ENCODE measurements around the gene TSPOAP1.
A peak's percentile ranks its signal among the peaks of the same experiment; 100 is the strongest.

TSPOAP1 gene

DNA sequence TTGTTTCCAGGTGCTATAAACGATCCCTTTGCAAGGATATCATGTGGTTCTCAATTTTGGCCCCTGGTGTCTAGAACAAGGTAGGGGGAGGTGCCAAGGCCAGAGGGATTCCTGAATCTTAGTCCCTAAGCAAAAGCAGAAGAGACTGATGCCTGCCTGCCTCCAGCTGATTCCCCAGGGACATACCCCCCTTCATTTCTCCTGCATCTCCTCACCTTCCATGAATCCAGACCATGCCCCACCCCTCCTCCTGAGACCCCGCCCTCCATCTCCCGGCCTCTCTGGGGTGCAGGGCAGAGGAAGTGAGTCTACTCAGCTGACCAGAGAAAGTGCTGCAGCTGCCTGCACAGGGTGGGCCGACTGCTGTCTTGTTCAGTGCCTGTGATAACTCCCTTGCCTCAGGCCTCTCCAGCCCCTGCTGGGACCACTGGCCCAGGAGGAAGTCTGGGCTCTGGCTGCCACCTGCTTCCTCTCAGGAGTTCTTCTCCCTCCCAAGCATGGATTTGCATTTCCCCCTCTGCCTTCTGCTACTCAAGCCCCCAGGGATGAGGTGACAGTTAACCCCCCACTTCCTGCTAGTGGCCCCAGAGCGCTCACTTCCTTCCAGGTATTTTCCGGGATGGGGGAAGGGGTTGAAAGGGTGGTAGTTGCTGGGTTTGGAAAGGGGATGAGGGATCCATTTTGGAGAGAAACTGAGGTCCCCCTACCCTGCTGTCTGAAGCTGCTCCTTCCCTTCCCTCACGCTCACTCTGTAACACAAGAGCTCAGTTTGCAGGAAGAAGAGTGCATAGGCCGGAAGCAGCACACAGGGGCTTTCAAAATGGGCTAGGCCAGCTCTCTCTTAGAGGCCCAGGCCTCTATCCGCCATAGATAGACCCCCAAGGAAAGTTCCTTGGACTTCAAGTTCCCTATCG, 10.5 kb upstream of the TSPOAP1 start:
- peak; percentile 64 for DNase-seq

DNA sequence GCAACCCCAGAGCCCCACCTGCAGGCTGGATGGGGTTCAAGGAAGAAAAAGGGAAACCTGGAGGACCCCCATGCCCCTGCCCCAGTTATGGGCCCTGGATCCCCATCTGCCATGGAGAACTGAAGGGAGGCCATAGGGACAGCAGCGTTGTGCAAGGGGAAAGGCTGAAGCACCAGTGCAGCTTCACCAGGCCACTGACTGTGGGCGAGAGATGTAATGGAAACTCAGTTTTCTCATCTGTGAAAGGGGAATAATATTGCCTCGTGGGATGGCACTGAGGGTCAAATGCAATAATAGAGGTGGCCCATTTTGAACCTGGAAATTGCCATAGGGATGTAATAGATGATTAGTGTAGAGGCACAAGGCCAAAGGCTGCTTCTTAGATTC, 9.9 kb upstream of the TSPOAP1 start:
- peak; percentile 42 for DNase-seq

DNA sequence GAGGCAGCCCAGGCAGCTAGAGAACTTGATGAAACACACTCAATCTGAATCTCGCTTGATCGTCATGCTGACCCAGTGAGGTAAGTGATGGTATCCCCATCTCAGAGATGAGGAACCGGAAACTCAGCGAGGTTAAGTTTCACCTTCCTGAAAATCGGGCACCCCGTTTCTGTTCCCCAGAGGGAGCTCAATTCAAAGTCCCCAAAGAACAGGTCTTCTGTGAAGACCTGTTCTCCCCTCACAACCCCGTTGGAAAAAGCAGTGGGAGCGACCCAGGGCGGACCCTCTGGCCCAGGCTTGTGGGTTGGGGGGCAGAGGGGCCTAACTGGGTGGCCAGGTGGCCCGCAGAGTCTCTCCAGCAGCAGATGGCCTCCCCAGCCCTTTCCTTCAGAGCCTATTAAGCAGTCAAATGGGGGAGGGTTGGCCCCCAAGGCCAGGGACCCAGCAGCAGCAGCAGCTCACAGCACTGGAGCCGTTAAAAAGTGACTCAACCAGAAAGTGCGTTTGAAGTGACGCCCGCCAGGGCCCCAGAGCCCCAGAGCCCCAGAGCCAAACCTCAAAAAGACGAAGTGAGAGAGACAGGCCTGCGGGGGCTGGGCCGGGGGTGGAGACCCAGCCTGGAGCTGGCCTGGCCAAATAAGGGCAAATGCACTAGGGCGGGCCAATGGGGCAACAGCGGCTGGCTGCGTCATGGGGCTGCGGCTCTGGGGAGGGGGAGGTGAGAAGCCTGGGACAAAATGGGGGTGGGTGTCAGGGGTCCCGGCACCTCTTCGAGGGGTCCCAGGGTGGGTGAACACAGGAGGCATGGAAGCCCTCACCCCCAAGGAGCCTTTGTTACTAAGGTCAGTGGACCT, 9.2 kb upstream of the TSPOAP1 start:
- DNase-seq, result peak; percentile 91

DNA sequence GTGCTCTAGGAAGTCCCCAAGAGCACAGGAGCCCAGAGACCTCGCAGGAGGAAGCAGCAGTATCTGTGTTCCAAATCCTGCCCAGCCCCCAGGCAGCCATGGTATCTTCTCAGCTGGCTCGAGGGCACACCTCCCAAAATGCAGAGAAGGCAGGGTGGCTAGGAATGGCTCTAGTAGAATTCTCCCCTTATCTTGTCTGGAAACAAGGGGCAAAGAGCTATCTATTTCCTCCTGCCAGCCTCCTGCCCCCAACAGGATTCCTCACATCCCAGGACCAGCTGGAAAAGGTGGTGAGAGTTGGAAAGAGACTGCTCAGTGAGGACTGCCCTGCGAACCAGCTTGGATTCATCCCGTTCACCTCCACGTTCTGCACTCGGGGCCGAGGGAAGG, 8.6 kb upstream of the TSPOAP1 start:
- DNase-seq, result peak; percentile 52

DNA sequence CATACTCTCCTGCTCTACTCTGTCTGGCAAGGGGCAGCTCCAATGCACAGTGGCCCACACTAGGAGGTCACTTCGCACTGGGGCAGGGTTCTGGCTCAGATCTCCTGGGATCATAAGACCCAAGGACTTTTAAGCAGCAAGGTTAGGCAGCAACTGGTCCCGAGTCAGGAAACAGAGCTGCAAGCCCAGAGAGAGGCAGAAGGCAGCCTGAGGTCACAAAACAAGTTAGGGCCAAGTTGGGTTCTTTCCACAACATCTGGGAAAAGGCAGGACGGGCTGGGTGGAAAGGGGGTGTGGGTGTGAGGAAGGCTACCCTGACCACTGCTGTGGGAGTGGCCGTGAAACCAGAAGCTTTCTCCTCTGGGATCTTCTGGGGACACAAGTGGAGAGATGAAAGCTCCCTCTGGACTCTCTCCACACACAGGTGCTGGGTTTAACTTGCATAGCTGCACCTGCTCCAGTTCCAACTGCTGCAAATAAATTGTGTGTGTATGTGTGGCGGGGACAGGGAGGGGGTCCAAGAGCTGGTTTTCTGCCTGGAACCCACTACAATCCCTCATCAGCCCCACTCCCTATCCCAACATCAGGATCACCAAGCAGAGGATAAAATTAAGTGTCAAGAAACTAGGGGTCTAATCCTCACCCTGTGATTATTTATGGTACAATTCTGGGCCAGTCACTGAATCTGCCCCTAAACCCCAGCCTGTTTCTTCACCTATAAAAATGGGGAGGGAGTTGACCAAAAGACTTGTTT, 8.0 kb upstream of the TSPOAP1 start:
- DNase-seq, result no peak

DNA sequence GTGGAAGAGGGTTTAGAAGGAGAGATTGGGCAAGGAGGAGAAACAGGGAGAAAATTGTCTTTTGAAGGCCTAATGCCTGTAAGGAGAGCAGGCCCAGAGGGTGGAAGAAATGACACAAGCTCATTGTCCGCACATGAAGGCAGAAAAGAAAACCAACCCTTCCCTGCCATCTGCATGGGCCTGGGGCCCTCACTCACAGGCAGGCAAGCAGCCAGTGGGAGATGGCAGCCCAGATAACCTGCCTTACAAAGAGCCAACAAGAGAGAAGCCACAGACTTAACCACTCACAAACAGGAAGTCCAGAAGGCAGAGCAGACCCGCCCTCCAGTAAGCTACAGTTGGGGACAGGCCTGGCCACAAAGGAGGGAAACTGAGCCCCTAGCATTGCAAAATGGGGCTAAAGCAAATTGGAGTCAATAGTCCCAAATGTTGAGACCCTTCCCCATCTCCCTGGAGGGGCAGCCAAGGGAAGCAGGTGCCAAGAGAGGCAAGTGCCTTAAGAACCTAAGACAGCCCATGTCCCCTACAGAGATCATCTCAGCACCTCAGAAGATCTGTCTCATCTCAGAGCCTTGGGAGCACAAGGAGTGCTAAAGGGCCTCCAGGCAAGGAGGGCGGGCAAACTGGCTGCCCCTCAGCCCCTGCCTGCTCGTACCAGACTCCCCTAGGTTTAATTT, 7.3 kb upstream of the TSPOAP1 start:
- DNase-seq, result peak; percentile 52

DNA sequence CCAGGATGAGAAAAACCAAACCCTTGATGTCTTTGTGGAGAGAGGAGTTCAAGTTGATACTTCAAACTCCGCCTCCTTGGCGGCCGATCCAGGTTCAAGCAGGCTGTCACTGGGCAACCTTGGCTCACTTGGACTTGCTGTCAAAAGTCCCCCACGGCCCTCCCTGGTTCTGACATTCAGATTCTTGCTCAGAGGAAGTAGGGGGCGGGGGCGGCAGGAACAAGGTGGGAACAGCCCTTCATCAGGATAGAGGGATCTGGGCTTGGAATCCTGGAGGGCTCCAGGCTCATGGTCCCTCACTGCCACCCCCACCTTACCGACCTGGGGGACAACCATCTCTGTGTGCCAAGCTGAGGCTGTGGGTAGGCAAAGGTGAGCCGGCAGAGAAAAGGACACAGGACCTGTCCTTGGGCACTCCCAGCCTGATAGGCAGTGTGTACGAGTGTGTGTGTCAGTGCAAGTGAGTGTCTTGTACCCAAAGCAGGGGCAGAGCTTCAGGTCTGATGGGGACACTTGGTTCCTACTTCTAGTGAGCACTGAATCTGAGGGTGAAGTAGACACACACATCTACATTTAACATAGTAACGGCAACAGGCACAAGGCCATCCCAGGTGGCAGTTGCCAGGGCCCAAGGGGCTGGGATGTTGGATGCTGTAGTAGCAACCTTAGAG, 6.6 kb upstream of the TSPOAP1 start:
- peak; percentile 61 for DNase-seq

DNA sequence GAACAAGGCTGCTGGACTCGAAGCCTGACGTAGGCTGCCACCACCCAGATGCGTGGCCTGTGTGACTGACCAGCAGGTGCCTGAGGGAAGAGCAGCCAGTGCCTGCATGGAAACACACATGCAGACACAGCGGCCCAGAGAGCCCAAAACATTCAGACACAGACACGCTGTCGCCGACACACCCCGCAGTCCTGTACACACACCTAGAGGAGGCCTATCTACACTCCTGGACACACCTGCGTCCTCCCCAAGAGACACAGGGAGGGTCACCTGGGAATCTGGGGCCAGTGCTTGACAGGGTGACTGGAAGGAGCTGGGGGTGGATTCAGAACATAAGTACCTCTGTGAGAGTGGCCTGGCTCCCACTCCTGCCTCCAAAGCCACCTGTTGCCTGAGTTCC, 6.1 kb upstream of the TSPOAP1 start:
- DNase-seq, result no peak

DNA sequence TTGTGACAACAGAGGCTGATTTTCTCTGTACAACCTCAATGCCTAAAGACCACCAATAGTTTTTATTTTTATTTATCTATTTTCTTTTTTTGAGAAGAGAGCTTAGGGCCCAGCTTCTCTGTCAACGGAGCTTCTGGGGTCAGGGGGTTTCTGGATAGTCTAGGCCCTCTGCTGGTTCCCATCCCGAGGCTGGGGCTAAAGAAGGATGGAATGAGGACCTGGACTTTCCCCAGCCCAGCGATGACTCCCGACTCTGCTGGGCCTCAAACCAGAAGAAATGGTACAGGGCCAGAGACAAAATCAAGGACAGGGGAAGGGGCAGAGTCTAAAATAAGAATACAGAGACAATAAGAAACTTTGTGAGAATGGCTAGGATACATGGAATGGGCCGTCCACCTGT, 5.7 kb upstream of the TSPOAP1 start:
- no peak for DNase-seq

DNA sequence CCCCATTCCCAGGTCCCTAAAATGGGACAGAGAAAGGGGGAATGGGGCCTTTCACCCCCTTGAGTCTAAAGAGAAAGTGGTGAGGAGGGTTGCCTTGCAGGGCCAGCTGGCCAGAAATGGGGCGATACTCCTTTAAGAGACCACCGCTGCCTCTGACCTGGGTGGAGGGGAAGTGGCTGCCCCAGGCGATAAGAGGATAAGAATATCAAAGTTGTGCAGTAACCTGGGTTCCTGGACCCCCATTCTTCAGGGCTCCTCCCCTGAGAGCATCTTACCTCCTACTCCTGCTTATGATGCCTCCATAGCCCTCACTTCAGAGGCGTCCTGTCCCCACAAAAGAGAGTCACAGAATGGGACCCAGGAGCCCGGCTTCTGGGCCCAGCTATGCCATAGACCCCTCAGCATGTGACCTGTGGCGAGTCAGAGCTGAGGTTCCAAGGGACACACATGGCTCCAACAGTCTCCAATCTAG, 5.2 kb upstream of the TSPOAP1 start:
- no peak for DNase-seq

DNA sequence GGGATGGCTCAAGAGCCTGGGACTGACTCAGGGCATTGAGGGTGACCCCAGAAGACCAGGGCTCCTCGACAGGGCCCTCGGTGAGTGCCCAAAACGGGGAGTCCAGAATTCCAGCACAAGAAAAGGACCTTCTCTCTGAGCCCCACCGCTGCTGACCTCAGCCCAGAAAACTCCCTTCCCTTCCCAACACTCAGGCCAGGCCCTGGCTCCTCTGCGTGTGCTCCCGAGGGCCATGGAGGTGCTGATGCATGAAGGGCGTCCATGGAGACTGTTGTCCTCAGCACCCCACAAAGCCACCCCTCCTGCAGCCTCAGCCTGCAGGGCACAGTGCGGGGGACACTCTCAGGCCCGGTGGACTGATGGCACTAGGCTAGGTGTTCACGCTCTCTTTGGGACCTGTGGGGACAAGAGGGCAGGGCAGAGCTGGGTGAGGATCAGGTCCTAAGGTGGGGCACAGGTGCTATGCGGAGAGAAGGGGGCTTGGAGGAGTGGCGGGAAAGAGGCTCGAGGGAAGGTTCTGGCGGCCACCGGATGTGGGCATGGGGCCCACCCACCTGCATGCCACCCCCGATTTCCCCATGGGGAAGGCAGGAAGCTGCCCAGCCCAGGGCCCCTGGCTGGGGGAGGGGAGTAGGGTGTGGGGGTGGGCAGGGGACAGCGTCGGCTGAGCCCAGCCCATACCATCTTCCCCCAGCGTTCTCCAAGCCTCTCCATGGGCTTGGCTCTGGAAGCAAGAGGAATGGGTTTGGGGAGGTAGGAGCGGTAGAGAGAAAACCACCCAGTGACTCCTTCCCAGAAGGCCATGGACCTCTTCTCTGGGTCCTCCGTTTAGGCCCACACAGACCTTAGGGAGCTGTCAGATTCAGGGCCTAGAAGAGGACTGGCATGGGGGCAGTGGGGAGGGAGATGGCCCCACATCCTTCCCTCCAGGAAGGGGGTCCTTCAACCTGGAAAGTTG, 4.5 kb upstream of the TSPOAP1 start:
- peak; percentile 77 for DNase-seq

DNA sequence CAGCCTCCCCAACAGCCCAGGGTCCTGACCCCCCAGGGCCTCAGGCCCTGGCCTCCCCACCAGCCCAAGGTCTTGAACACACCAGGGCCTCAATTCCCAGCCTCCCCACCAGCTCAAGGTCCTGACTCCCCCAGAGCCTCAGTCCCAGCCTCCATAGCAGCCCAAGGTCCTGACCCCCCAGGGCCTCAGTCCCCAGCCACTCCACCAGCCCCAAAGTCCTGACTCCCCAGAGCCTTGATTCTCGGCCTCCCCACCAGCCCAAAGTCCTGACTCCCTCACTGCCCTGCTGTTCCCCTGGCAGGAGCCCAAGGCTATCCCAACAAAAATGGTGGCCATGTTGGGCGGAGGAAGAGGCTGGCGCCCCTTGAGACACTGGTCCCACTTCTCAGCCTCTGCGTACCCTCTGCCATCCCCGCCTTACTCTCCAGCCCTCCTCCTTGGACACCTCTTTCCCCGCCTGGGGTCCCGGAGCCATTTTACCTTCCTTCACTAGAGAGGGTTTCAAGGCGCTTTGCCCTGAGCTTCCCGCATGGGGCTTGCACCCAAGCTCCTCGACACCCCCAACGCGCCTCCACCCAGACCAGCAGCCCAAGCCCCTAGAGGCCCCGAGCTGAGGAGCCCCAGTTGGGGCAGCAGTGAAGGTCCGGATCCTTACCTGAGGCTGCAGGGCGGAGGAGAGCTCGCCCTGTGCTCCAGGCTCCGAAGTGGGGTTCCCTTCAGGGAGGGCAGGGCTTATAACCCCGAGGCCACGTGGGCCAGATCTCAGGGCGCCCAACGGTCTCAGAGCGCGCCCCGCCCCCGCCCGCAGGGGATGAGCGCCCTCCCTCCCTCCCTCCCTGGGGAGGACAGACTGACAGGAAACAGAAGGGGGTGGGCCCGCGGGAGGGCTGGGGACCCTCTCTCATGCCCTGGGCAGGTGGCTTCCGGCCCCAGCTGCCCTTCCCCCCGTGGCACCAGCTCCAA, 3.5 kb upstream of the TSPOAP1 start:
- DNase-seq, result peak; percentile 96

DNA sequence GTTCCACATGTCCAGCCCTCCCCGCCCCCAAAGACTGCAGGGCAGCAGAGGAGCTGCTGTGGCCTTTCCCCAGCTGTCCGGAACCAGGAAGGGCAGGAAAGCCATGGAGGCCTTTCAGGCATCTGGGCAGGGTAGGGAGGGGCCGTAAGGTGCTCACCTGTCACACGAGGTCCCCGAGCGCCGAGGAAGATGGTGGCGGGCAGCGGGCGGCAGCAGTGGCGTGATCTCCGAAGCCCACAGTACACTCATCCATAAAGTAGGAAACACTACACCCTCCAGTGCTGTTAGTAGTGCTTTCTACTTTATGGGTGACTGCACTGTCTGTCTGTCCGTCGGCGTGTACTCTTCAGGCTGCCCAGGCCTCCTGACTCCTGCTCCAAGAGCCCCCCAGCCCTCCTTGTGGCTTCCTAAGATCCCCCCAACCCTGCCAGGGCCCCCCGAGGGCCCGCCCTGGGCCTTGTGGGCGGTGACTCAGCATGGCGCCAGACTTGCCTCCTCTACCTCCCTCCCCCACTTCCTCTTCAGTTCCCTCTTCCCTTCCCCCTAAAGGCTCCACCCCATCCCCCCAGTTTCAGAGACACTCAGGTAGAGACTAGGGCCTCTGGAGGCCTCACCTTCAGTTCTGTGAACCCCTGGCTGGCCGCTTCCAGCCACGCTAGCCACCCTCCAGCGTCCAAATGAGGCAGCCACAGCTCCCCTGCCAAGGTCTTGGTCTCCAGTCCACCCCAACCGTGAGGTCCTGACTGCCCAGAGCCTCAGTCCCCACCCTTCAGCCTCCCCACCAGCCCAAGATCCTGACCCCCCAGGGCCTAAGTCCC, 2.6 kb upstream of the TSPOAP1 start:
- DNase-seq, result peak; percentile 78

DNA sequence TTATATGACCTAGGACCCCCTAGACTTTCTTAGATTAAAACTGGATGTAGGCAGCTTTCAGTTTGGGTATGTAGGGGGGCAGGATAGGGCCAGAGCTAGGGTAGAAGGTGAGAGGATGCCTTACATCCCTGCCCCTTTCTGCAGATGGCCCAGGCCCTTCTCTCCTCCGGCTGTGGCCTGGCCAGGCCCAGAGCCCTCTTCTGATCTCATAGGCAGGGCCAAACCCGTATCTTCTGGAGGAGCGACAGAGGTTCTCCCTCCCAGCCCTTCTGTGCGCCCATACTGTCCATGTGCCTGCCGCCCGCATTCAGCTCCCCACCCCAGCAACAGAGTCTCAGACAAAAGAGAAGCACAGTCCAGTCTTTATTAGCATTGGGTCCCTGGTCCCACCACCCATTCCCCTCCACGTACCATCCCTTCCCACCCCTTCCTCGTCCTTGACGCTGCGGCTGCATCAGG, 2.0 kb upstream of the TSPOAP1 start:
- peak; percentile 50 for DNase-seq

DNA sequence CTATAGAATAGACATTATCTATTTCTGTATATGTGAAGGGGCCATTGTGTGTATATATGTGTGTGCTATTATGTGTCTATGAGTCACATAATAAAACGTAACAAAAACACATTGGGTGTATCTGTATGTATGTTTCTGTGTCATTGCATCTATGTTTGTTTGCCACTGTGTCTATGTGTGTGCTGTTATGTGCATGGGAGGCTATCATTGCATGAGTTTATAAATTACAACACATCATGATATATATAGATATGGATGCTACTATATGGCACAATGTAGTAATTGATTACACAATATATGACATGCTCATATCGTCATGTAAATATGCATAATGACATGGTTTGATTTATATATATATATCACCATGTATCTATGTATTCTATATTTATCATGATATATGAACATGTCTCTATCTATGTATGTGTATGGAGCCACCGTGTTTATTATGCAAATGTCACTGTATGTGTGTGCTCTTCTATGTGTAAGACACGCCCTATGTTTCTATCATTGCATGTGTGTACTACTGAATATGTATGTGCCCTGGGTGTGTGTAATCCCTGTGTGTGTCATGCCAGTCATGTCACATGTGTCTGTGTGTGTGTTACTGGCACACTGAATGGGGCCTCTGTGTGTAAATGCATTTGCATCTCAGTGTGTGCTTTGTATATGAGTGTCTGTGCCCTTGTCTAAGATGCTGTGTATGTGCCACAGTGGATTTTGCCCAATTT, 1.4 kb upstream of the TSPOAP1 start:
- peak; percentile 53 for DNase-seq

DNA sequence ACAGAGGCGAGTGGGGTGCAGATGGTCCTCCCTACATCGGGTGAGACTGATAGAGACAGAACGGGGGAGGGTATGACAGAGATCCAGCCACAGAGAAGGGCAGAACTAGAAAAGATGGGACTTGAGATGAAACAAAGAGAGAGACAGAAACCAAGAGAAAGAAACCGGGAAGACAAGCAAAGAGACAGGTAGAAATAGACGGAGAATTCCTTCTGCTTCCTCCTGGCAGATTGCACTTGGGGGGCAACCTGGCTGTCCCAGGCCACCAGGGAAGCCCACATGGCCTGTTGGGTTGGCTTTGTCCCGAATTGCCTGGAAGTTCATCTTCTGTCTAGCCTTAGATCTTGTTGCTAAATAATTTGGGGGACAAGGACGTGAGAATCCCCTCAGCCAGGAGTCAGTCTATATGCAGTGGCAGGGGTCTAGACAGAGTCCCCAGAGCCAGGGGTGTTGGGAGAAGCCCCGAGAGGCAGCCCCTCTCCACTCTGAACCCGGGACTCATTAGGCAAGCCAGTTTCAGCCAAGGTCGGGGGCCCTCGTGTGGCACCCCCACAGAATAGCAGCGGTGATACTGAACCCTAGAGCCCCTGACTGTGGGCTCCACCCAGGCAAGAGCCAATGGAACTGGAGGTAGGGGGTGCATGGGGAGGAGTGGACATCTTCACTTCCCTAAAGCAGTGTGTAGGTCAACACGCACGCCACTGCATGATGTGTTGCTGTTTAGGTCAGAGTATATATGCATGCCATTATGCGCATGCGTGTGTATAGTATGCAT, 627 bp upstream of the TSPOAP1 start:
- peak; percentile 92 for DNase-seq
